T-helper 2 cell (primary cell): Measurements from ENCODE around the gene PPM1M.
"Not testable (repeated sequence)": the region's sequence is repeated elsewhere in the genome, so short reads cannot be mapped to it uniquely, and the experiment has no call there.

Experiments
- DNase-seq, 5 experiments: peaks; one replicate each; pipeline versions ENCODE4 v3.0.0 to v3.0.0-alpha.2; 2012 to 2022

Gene PPM1M

DNA sequence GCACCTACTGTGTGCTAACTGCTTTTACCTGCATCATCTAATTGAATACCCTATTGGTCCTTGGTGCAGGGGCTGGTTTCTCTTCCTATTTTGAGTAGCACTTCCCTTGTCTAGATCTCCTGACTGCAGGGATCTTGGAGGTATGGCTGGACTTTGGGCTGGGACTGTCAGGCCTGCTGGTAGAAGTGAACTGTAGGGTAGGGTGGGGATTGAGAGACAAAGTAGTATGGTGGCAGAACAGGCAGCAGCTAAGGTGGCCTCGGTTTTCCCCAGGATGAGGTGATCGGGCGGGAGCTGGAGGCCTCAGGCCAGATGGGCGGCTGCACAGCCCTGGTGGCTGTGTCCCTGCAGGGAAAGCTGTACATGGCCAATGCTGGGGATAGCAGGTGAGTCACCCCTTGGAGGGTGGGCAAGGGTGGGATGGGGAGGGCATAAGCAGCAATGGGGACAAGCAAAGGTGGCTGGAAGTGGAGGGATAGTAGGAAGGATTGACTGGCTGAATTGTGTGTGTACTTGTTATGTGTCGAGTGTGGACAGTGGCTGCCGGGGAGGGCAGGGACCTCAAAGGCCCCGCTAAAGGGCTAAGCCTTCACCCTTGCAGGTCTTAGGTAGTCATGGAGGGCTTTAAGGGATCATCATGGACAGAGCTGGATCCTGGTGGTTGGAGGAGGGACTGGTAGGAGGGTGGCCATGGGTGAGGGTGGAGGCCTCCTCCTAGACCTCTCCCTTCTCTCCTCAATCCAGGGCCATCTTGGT is 2.0 kb downstream of the PPM1M start:
- no peak for DNase-seq

DNA sequence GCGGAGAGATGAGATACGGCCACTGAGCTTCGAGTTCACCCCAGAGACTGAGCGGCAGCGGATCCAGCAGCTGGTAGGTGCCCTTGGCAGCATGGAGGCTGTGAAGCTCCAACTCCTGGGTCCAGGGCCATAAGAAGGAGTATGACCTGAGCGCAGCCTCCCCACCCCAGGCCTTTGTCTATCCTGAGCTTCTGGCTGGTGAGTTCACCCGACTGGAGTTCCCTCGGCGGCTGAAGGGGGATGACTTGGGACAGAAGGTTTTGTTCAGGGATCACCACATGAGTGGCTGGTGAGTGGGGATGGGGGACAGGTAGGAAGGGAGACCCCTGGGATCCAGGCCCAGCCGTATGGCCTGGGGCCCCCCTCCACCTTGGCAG is 2.6 kb downstream of the PPM1M start:
- DNase-seq: no peak

DNA sequence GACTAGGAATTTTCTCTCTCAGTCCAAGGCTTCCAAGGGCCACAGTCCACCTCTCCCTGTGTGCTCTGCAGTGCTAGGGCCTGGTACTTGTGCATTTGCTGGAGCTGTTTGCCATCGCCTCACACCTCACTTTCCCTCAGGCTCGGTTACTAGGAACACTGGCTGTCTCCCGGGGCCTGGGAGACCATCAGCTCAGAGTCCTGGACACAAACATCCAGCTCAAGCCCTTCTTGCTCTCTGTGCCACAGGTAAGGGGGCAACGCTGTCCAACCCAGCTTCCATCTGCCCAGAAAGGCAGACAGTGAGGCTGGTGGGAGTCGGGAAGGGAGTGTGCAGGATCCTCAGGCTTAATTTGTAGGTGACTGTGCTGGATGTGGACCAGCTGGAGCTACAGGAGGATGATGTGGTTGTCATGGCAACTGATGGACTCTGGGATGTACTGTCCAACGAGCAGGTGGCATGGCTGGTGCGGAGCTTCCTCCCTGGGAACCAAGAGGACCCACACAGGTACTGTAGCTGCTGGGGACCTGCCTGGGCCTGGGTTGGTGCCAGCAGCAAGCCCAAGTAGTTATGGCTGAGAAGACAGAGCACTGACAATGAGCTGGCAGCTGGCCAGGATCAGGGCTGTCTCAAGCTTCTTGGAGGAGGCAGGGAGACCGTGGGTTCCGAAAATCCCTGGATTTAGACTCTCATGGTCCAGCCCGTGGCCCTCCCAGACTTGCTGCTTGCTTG is 3.4 kb downstream of the PPM1M start:
- no peak for DNase-seq

DNA sequence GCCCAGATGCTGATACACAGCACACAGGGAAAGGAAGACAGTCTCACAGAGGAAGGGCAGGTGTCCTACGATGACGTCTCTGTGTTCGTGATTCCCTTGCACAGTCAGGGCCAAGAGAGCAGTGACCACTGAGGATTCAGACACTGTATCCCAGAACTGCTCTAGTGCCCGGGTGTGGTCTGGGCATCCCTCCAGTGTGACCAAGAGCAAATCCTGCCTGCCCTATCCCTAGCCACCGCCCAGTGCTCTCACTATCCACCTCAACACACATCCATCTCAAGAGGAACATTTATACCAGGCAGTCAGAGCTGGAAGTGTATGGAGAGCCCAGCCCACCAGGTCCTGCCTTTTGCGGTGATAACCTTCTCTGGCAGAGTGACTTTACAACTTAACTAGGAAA is 4.1 kb downstream of the PPM1M start:
- no peak for DNase-seq

DNA sequence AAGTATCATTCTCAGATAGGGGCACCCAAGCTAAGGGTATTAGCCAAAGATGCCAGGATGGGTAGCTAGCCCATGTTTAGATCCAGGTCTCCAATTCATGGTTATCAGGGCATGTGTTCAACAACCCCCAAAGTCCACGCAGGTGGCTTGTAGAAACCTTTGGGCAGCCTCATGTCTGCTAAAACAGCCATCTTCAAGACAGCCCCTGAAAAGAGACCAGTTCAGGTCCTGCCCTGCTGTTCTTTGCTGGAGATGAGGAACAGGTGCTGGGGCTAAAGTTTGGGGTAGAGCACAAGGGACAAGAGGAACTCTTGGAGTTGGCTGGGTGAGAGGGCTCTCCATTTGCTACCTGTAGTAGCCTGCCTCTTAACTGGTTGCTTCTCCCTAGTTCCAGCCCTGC is 4.6 kb downstream of the PPM1M start:
- no peak for DNase-seq

DNA sequence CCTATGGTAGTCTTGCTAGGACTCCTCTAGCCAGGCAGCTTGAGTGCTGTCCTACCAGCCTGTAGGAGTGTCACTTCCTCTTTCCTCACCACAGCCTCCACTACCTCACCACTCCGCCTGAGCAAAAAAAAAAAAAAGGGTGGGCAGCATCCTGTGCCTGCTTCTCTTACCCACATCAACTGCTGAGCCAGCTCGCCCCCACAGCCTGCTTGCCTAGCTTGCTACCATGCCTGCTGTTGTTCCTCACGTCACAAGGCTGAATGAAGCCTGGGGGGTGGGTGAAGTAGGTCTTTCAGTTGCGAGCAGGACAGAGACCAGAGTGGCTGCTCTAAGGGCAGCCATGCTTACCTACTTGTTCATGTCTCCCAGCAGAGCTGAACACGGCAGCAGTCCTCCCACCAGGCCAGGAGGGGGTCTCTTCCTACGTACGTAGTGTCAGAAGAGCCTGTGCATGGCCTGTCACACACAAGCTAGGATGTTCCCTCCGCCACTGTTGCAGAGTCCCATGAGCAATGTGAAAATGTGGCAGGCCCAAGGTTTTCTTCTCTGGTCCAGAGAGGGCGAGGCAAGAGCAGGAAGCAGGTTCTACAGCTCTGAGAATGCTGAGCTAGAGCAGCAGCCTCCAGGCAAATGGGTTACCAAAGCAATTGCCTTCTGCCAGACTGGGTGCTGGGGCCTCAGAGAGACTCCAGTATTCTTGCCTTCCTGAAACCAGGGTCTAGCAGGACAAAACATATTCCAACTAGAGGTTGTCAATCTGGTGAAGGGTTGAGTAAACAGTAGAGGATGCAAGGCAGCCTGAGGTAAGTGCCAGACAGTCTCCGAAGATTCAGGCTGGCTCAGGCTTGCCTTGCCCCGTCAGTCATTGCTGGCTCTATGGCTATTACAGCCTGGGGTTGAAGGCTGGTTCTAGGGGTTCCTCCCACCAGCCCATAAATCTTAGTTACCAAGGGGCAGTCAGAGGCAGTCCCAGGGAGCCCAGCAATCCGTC is 8.1 kb downstream of the PPM1M start:
- DNase-seq: peak; percentile 53 to 98 (median 81)

DNA sequence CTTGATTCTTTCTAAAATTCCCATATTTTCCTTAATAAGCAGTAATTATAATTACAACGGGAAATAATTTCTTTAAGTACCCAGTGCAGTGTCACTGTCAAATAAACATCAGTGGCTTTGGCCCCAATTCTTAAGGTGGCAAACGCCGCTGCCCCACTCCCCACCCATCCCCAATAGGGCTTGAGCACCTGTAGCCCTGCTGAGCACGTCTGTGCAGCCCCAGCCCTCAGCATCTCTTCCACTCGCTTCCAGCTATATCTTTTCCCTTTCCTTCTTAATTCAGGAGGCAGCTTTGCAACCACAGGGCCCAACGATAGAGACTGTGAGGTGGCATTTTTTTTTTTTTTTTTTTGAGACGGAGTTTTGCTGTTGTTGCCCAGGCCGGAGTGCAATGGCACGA is 9.0 kb downstream of the PPM1M start:
- no peak for DNase-seq

DNA sequence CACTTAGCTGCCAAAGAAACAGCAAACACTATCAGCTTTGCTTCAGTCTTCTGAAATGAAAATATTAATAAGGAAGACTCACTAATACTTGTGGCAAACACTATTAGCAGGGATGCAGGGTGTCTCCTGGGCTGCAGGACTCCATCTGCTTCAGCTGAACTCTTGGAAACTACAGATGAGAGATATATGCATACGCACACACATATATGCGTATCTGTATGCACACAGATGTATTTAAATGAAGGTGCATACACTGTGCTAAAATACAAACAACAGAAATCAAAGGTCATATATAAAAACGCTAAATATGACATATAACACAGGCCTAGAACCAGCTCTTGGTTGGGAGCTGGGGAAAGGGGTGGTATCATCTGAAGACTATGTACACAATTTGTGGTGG is 10.6 kb downstream of the PPM1M start:
- DNase-seq: no peak

DNA sequence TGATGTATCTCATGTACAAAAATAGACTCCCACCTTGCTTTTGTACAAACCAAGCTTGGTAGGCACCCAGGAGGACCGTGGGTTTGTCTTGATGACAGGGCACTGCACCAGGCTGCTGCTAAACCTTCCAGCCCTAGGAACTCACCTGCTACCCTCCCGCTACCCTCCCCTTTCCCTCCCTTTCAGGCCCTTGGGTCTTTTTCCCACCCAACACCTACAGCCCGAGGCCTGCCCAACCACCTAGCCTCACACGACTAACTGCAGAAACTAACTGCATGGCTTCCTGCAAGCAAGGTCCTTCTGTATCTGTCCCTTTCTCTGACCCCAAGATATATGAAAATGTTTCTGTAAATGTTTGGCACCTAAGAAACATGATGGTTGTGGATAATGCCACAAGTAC is 11.1 kb downstream of the PPM1M start:
- no peak for DNase-seq

DNA sequence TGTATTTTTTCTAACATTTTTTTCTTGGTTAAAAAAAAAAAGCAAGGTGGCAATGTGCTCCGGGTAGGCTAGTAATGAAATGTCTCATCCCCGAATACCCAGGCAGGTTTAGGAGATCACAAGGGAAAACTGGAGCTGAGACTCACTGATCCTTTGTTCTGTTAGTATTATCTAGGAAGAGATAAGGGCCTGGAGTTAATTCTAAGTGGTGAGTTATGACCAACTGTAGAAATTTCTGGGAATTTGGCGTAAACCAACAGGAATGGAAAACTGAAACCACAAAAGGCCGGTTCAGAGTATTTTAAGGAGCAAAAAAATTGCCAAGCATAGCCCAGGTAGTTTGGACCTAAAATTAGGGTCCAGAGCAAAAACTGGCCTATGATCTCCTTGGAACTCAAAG is 12.4 kb downstream of the PPM1M start:
- DNase-seq: no peak

DNA sequence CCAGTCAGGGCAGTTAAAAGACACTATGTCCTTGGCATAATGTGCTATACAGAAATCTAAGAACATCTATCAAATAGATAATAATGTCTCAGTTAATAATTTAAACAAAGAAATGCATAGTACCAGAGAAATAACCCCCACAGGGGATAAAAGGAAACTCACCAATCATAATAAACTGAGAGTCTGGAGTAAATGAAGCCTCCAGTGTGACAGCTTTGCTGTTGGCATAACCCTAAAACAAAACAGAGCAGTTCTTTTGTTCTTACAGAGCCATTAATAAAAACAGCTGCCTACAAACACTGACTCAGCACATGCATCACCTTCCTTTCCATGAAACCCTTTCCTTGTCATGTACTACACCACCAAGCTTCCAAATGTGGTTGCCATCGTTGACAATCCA is 13.5 kb downstream of the PPM1M start:
- no peak for DNase-seq

DNA sequence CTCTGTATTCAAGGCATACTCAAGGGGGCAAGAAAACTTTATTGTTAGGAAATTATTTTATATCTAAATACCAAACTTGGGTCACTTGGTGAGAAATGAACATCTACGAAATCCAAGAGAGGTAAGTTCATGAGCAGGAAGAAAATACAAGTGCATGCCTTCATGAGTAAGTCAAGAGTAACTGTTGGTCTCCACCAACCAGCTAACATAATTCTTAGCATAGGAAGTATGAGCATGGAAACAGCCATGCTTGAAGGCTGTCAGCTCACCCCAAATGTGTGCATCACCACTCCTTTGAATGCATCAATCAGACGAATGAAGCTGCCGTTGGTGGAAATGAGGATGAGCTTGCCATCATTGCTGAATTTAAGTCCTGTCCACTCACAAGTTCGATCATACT is 13.9 kb downstream of the PPM1M start:
- no peak for DNase-seq

DNA sequence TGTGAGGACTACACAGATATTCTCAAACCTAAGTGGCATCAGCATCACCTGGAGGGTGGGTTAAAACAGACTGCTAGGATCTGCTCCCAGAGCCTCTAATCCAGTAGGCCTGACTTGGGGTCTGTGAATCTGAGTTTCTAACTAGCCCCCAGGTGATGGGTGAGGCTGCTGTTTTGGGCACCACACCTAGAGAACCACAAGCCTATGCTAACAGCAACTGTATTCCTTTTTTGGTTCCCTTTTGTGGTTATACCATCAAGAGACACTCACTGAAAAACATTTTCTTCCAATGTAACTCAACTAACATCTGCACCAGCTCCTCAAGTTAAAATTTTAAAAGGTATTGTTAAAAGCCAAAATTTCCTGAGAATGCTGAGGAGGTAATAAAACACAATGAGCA is 16.9 kb downstream of the PPM1M start:
- no peak for DNase-seq

DNA sequence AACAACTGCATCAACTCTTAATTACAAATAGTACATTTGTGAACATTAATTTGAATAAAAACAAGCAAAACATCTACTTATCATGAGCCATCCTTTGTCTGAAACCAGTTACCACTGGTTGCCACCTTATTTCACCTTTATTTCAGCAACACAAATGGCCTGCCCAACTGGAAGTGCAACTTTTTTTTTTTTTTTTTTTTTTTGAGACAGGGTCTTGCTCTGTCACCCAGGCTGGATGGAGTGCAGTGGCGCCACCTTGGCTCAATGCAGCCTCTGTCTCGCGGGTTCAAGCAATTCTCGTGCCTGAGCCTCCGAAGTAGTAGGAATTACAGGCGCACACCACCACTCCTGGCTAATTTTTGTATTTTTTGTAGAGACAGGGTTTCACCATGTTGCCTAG is 19.8 kb downstream of the PPM1M start:
- no peak for DNase-seq

DNA sequence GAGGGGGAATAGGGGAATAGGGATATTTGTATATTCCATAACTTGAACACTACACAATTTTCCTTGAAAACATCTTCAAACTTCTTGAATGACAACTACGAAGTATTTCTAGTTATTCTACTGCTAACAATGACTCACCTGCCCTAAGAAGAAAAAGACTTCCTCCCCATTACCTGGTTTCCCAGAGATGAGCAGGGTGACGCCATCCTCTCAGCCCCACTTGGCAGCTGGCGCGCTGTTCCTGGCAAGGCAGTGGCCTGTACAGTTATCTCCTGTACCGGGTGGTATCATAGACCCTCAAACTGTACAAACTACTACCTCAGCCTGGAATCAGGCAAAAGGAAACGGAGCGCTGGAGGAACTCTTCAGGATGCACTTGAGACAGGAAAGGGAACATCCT is 22.5 kb downstream of the PPM1M start:
- no peak for DNase-seq

DNA sequence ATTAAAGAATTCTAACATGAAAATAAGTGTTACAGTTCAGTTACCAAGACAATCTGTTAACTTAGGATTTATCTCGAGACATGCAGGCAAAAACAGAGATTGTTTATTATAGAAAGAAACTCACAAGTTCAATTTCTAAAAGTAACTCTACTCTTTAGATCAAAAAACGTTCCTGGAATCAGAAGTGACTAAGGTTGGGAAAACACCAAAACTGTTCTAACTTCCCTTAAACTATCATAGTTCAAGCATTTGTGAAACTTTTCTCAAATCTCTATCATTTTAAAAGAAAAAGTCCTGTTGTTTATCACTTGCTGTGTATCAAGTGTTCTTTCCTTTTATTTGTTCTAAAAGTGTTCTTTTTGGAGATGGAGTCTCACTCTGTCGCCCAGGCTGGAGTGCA is 24.2 kb downstream of the PPM1M start:
- no peak for DNase-seq

DNA sequence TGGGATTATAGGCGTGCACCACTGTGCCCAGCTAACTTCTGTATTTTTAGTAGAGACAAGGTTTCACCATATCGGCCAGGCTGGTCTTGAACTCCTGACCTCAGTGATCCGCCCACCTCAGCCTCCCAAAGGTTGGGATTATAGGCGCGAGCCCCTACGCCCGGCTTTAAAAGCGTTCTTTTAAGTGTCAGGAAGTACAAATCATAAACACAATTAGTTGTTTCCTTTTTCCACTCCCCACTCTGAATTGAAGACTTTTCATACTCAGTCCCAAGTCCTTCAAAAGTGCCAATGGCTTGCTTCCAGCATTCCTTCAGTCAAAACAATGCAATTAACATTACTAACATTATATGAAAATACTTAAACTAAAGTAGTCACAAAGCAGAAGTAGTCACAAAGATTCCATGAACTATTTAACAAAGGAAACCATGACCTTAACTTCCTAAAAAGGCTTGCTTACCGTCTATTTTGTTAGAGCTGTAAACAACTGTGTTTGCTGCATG is 24.7 kb downstream of the PPM1M start:
- DNase-seq: no peak

DNA sequence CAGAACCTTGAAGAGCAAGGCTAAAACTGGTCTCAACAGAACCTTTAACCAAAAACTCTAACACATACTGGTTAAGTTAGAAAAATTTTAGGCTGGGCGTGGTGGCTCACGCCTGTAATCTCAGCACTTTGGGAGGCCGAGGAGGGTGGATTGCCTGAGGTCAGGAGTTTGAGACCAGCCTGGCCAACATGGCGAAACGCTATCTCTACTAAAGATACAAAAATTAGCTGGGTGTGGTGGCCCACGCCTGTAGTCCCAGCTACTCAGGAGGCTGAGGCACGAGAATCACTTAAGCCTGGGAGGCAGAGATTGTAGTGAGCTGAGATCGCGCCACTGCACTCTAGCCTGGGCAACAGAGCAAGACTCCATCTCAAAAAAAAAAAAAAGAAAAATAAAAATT is 26.6 kb downstream of the PPM1M start:
- not testable (repeated sequence) for DNase-seq

DNA sequence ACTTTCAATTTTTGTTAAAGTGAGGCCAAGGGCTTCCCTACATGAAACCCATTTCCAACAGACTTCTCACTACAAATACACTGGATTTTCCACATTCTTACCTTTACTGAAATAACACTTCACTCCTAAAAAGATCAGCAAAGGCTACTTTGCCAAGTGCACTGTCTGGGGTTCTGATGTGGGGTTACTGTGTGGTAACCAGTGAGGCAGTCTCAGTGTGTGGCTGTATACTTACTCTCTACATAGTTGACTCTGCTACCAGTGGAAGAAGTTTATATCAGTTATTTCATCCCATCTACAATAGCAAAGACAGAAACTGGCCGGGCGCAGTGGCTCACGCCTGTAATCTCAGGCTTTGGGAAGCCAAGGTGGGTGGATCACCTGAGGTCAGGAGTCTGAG is 27.3 kb downstream of the PPM1M start:
- DNase-seq: peak in 1 of 5 experiments; percentile 53

DNA sequence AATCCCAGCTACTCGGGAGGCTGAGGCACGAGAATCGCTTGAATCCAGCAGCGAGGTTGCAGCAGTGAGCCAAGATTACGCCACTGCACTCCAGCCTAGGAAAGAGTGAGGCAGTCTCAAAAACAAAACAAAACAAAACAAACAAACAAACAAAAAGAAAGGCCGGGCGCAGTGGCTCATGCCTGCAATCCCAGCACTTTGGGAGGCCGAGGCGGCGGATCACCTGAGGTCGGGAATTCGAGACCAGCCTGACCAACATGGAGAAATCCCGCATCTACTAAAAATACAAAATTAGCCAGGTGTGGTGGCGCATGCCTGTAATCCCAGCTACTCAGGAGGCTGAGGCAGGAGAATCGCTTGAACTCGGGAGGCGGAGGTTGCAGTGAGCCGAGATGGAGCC is 29.2 kb downstream of the PPM1M start:
- DNase-seq: not testable (repeated sequence)

DNA sequence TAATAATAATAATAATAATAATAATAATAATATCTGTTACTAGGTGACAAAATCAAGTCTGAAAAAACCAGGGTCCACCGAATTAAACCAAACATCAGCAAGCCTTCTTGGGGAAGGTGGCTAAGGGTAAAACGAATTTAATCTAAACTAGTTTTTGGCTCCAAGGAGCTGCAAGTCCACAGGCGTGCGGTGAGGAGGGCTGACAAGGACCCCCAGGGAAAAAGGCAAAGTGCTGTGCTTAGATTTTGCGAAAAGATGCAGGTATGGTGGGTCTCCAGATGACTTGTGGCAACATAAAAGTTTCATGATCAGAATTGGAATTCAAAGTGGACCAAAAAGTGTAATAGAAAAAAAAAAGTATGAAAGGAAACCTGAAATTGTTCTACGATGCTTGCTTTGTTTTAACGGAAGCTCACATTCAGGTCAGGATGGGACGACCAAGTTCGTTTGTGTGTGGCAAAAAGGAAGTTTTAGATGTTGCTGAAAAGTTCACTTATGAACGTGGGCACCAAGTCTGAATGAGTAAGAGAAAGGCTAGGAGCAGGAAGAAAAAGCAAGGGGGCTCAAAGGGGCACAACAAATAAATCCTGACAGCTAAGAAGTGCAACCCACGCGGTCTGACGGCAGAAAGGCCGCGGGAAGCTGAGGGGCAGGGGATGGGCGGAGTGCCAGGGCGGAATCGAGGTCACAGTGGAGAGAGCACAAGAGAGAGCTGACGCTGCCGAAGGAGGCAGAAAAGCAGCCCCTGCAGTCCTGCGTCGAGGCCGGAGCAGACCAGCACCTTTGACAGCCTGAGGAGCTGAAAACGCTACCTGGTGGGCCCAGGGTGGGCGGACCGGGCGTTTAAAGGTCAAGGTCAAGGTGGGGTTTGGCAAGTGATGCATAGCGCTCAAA is 31.8 kb downstream of the PPM1M start:
- DNase-seq: peak in 4 of 5 experiments; percentile 53 to 87 (median 66)

DNA sequence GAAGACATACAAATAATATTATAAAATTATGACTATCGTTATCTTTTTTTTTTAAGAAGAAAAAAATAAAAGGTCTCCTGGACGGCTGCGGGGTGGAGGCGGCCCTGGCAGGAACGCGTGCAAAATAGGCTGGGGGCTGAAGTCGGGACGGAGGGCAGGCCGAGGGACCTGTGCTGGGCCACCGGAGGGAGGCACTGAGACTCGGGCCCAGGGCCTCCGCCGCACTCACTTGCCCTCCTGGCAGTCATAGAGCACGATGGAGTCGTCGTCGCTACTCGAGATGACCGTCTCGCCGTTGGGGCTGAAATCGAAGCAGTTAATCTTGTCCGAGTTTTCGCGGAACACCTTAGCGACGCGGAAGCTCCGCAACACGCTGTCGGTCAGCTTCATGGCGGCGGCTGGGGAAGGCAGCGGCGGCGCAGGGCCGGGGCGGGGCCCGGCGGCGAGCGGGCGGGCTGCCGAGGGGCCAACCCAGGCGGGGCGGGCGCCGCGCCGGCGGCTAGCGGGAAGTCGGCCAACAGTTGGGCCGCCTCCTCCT is 32.5 kb downstream of the PPM1M start:
- peak in 3 of 5 experiments; percentile 47 to 78 (median 58) for DNase-seq
